SJSA1 (cell line): ENCODE data around the gene PDHB. TPM values are rescaled to one million over a fixed set of nuclear protein-coding genes. Genes with fewer than 3 reads are reported as not detected.

ENCODE experiments used
- DNase-seq, 2 experiments: peaks; one replicate each; pipeline ENCODE4 v3.0.0-alpha.2; 2015 to 2020; ENCODE audit warnings: low spot score in 2 of 2, low read depth in 1 of 2
- H3K27ac ChIP-seq: fragments of 250-450 bp; sonication (Bioruptor Pico); 2 replicates; pipeline ENCODE4 v1.5.1; 2020; ENCODE audit warnings: mild to moderate bottlenecking, moderate library complexity
- H3K27me3 ChIP-seq: fragments of 250-450 bp; sonication (Bioruptor Pico); replicated peaks from 2 replicates; pipeline ENCODE4 v1.5.1; 2020; ENCODE audit warnings: mild to moderate bottlenecking, moderate library complexity
- H3K36me3 ChIP-seq: fragments of 250-450 bp; sonication (Bioruptor Pico); 2 replicates; pipeline ENCODE4 v1.5.1; 2020; ENCODE audit warnings: mild to moderate bottlenecking
- H3K4me1 ChIP-seq: fragments of 250-450 bp; sonication (Bioruptor Pico); replicated peaks from 2 replicates; pipeline ENCODE4 v1.6.1; 2021; ENCODE audit warnings: mild to moderate bottlenecking
- H3K4me3 ChIP-seq: fragments of 250-450 bp; sonication (Bioruptor Pico); 2 replicates; pipeline ENCODE4 v1.5.1; 2020; ENCODE audit warnings: mild to moderate bottlenecking
- H3K9me3 ChIP-seq: fragments of 250-450 bp; sonication (Bioruptor Pico); replicated peaks from 2 replicates; pipeline ENCODE4 v1.5.1; 2020; ENCODE audit warnings: mild to moderate bottlenecking
- total RNA-seq: library from RNA; depleted of rRNA; stranded (reverse); fragments of >200 nt; shearing (Covaris generic); gene quantifications from 2 replicates; pipeline ENCODE4 v1.2.3, GENCODE V29; 2014; rRNA removed

The PDHB gene
- 147 and 154 TPM in 2 replicates for total RNA-seq

GRCh38 chr3:58433400-58434167, at the start of gene PDHB:
Gene PDHB (minus strand): TSS chr3:58433832. CDS start chr3:58433809, 23 bp downstream.
- Histone ChIP-seq H3K9me3 (no peaks in the 10 kb centered on the region), H3K4me1 (peaks cover 32% of the 10 kb centered on the region), H3K36me3 (peaks cover 40% of the 10 kb centered on the region), H3K4me3 (peak within 1 kb of the TSS; percentile 92), H3K27ac (peak within 1 kb of the TSS; percentile 86), H3K27me3 (no peaks in the 10 kb centered on the region)
- peak; percentile 86 to 96 for DNase-seq

- Histone ChIP-seq H3K36me3 (no peaks in the 10 kb centered on the region), H3K4me3 (no peak overlapping the region), H3K4me1 (peaks cover 11% of the 10 kb centered on the region), H3K9me3 (no peaks in the 10 kb centered on the region), H3K27me3 (no peaks in the 10 kb centered on the region), H3K27ac (no peak overlapping the region)
- no peak for DNase-seq
Measured at GRCh38 chr3:58482917-58483636, 49.4 kb upstream of the PDHB start.

GRCh38 chr3:58480309-58480708, 46.7 kb upstream of the PDHB start:
- Histone ChIP-seq H3K4me1 (no peaks in the 10 kb centered on the region), H3K27me3 (no peaks in the 10 kb centered on the region), H3K36me3 (no peaks in the 10 kb centered on the region), H3K9me3 (no peaks in the 10 kb centered on the region), H3K4me3 (no peak overlapping the region), H3K27ac (no peak overlapping the region)
- no peak for DNase-seq

- Histone ChIP-seq H3K4me1 (no peaks in the 10 kb centered on the region), H3K9me3 (no peaks in the 10 kb centered on the region), H3K4me3 (no peak overlapping the region), H3K27me3 (no peaks in the 10 kb centered on the region), H3K27ac (no peak overlapping the region), H3K36me3 (no peaks in the 10 kb centered on the region)
- DNase-seq, result no peak
Measured at GRCh38 chr3:58478781-58479180, 45.1 kb upstream of the PDHB start.

GRCh38 chr3:58474967-58475578, 41.4 kb upstream of the PDHB start:
- Histone ChIP-seq H3K27me3 (no peaks in the 10 kb centered on the region), H3K36me3 (no peaks in the 10 kb centered on the region), H3K27ac (no peak overlapping the region), H3K4me1 (peaks cover 20% of the 10 kb centered on the region), H3K9me3 (no peaks in the 10 kb centered on the region), H3K4me3 (no peak overlapping the region)
- no peak for DNase-seq

- H3K27me3 ChIP-seq, result no peaks in the 10 kb centered on the region
- peaks cover 25% of the 10 kb centered on the region for H3K4me1 ChIP-seq
- no peak overlapping the region for H3K27ac ChIP-seq
- no peaks in the 10 kb centered on the region for H3K36me3 ChIP-seq
- no peak overlapping the region for H3K4me3 ChIP-seq
- no peaks in the 10 kb centered on the region for H3K9me3 ChIP-seq
- no peak for DNase-seq
Measured at GRCh38 chr3:58474348-58474911, 40.8 kb upstream of the PDHB start.

GRCh38 chr3:58473275-58473674, 39.6 kb upstream of the PDHB start:
- no peak overlapping the region for H3K27ac ChIP-seq
- H3K9me3 ChIP-seq, result no peaks in the 10 kb centered on the region
- H3K4me1 ChIP-seq, result peaks cover 25% of the 10 kb centered on the region
- DNase-seq, result no peak
- H3K36me3 ChIP-seq, result no peaks in the 10 kb centered on the region
- H3K27me3 ChIP-seq, result no peaks in the 10 kb centered on the region
- no peak overlapping the region for H3K4me3 ChIP-seq

- H3K4me1 ChIP-seq, result peaks cover 25% of the 10 kb centered on the region
- H3K9me3 ChIP-seq, result no peaks in the 10 kb centered on the region
- no peaks in the 10 kb centered on the region for H3K27me3 ChIP-seq
- H3K27ac ChIP-seq, result 0 out of 2 replicates have a peak overlapping the region, but pooled peaks have one; percentile 10
- peak; percentile 46 to 56 for DNase-seq
- no peak overlapping the region for H3K4me3 ChIP-seq
- no peaks in the 10 kb centered on the region for H3K36me3 ChIP-seq
Measured at GRCh38 chr3:58471025-58471887, 37.6 kb upstream of the PDHB start.

GRCh38 chr3:58470363-58471024, 36.9 kb upstream of the PDHB start:
- no peak for DNase-seq
- no peak overlapping the region for H3K27ac ChIP-seq
- peaks cover 25% of the 10 kb centered on the region for H3K4me1 ChIP-seq
- H3K36me3 ChIP-seq, result no peaks in the 10 kb centered on the region
- H3K9me3 ChIP-seq, result no peaks in the 10 kb centered on the region
- no peaks in the 10 kb centered on the region for H3K27me3 ChIP-seq
- no peak overlapping the region for H3K4me3 ChIP-seq

- H3K4me1 ChIP-seq, result peaks cover 25% of the 10 kb centered on the region
- H3K4me3 ChIP-seq, result no peak overlapping the region
- no peak for DNase-seq
- no peaks in the 10 kb centered on the region for H3K27me3 ChIP-seq
- no peaks in the 10 kb centered on the region for H3K36me3 ChIP-seq
- H3K9me3 ChIP-seq, result no peaks in the 10 kb centered on the region
- H3K27ac ChIP-seq, result no peak overlapping the region
Measured at GRCh38 chr3:58469096-58469495, 35.5 kb upstream of the PDHB start.

- H3K36me3 ChIP-seq, result no peaks in the 10 kb centered on the region
- no peak overlapping the region for H3K27ac ChIP-seq
- H3K4me3 ChIP-seq, result no peak overlapping the region
- H3K27me3 ChIP-seq, result no peaks in the 10 kb centered on the region
- DNase-seq, result no peak
- H3K9me3 ChIP-seq, result no peaks in the 10 kb centered on the region
- H3K4me1 ChIP-seq, result peaks cover 29% of the 10 kb centered on the region
Measured at GRCh38 chr3:58466899-58467563, 33.4 kb upstream of the PDHB start.

- Histone ChIP-seq H3K27me3 (no peaks in the 10 kb centered on the region), H3K27ac (no peak overlapping the region), H3K36me3 (no peaks in the 10 kb centered on the region), H3K4me1 (peaks cover 8% of the 10 kb centered on the region; the same call in 1 of the 2 replicates), H3K4me3 (no peak overlapping the region), H3K9me3 (no peaks in the 10 kb centered on the region)
- DNase-seq, result no peak
Measured at GRCh38 chr3:58464866-58465265, 31.2 kb upstream of the PDHB start.
